H9 (cell line): ENCODE results near the gene MSI2. TPM values are rescaled to one million over a fixed set of nuclear protein-coding genes. Genes with fewer than 3 reads are reported as not detected.

Source experiments
- DNase-seq: peaks from one replicate; pipeline ENCODE4 v3.0.0-alpha.2; 2017
- H2AFZ ChIP-seq: one replicate; pipeline ENCODE4 v1.6.1; 2013; ENCODE audit warnings: mild to moderate bottlenecking, low read length, control low read depth, moderate library complexity
- H2AK5ac ChIP-seq: 2 replicates; pipeline ENCODE4 v1.6.1; 2013; ENCODE audit warnings: low read length, control low read depth, mixed read lengths; ENCODE audit not compliant: insufficient read length
- H2BK120ac ChIP-seq: one replicate; pipeline ENCODE4 v1.6.1; 2013; ENCODE audit warnings: low read depth, mild to moderate bottlenecking, low read length, control low read depth, inconsistent platforms; ENCODE audit not compliant: poor library complexity, severe bottlenecking
- H2BK12ac ChIP-seq: 2 replicates; pipeline ENCODE4 v1.6.1; 2013; ENCODE audit warnings: low read length, control low read depth, mixed read lengths, low read depth; ENCODE audit not compliant: insufficient read length
- H2BK15ac ChIP-seq: 2 replicates; pipeline ENCODE4 v1.6.1; 2013; ENCODE audit warnings: low read depth, low read length, control low read depth
- H2BK20ac ChIP-seq: one replicate; pipeline ENCODE4 v1.6.1; 2013; ENCODE audit warnings: low read depth, mild to moderate bottlenecking, low read length, control low read depth, inconsistent platforms; ENCODE audit not compliant: poor library complexity, severe bottlenecking
- H2BK5ac ChIP-seq: 2 replicates; pipeline ENCODE4 v1.6.1; 2013; ENCODE audit warnings: low read length, control low read depth, mixed read lengths; ENCODE audit not compliant: insufficient read length
- H3K14ac ChIP-seq: 2 replicates; pipeline ENCODE4 v1.6.1; 2013; ENCODE audit warnings: low read length, control low read depth; ENCODE audit not compliant: insufficient read depth
- H3K18ac ChIP-seq: 2 replicates; pipeline ENCODE4 v1.6.1; 2013; ENCODE audit warnings: low read depth, mild to moderate bottlenecking, mixed read lengths, low read length, control low read depth; ENCODE audit not compliant: insufficient read length
- H3K23ac ChIP-seq: 2 replicates; pipeline ENCODE4 v1.6.1; 2013; ENCODE audit warnings: low read length, control low read depth, mixed read lengths, low read depth; ENCODE audit not compliant: insufficient read length
- H3K23me2 ChIP-seq: 2 replicates; pipeline ENCODE4 v1.6.1; 2013; ENCODE audit warnings: low read depth, mild to moderate bottlenecking, mixed read lengths, low read length, control low read depth; ENCODE audit not compliant: insufficient read length, poor library complexity, severe bottlenecking
- H3K27ac ChIP-seq: 2 replicates; pipeline ENCODE4 v1.5.1; 2013; ENCODE audit warnings: low read length, control low read depth, mixed read lengths, low read depth; ENCODE audit not compliant: insufficient read length
- H3K27me3 ChIP-seq: 2 replicates; pipeline ENCODE4 v1.6.1; 2013; ENCODE audit warnings: low read length, control low read depth, inconsistent platforms; ENCODE audit not compliant: insufficient read depth
- H3K4ac ChIP-seq: 2 replicates; pipeline ENCODE4 v1.6.1; 2013; ENCODE audit warnings: low read depth, mild to moderate bottlenecking, control low read depth, inconsistent platforms, low read length, moderate library complexity
- H3K4me1 ChIP-seq: 2 replicates; pipeline ENCODE4 v1.6.1; 2013; ENCODE audit warnings: low read length, control low read depth, inconsistent platforms; ENCODE audit not compliant: insufficient read depth
- H3K4me2 ChIP-seq: 2 replicates; pipeline ENCODE4 v1.6.1; 2013; ENCODE audit warnings: low read length, control low read depth, mixed read lengths; ENCODE audit not compliant: insufficient read length, insufficient read depth
- H3K56ac ChIP-seq: 2 replicates; pipeline ENCODE4 v1.6.1; 2013; ENCODE audit warnings: low read depth, mild to moderate bottlenecking, mixed read lengths, low read length, control low read depth; ENCODE audit not compliant: insufficient read length
- H3K79me1 ChIP-seq: 2 replicates; pipeline ENCODE4 v1.6.1; 2013; ENCODE audit warnings: low read depth, mild to moderate bottlenecking, moderate library complexity, low read length, control low read depth, inconsistent platforms; ENCODE audit not compliant: insufficient read depth, poor library complexity, severe bottlenecking
- H3K79me2 ChIP-seq: 2 replicates; pipeline ENCODE4 v1.6.1; 2013; ENCODE audit warnings: low read length, control low read depth, inconsistent platforms; ENCODE audit not compliant: insufficient read depth
- H3K9ac ChIP-seq: 2 replicates; pipeline ENCODE4 v1.6.1; 2013; ENCODE audit warnings: low read length, control low read depth, mixed read lengths; ENCODE audit not compliant: insufficient read length; ENCODE audit errors: extremely low read depth
- H3K9me3 ChIP-seq: one replicate; pipeline ENCODE4 v1.6.1; 2013; ENCODE audit warnings: low read depth, low read length, inconsistent platforms; ENCODE audit not compliant: control insufficient read depth
- H3T11ph ChIP-seq: one replicate; pipeline ENCODE4 v1.6.1; 2013; ENCODE audit warnings: mild to moderate bottlenecking, low read length, control low read depth, inconsistent platforms
- H4K20me1 ChIP-seq: one replicate; pipeline ENCODE4 v1.6.1; 2013; ENCODE audit not compliant: control insufficient read depth, insufficient read length, insufficient read depth
- H4K5ac ChIP-seq: 2 replicates; pipeline ENCODE4 v1.6.1; 2013; ENCODE audit warnings: low read depth, mild to moderate bottlenecking, mixed read lengths, low read length, control low read depth; ENCODE audit not compliant: insufficient read length
- H4K8ac ChIP-seq: replicated peaks from 2 replicates; pipeline ENCODE4 v1.6.1; 2013; ENCODE audit warnings: low read length, control low read depth, mixed read lengths, low read depth; ENCODE audit not compliant: insufficient read length
- H4K91ac ChIP-seq: 2 replicates; pipeline ENCODE4 v1.6.1; 2013; ENCODE audit warnings: low read depth, mild to moderate bottlenecking, moderate library complexity, mixed read lengths, low read length, control low read depth; ENCODE audit not compliant: insufficient read length
- H3K27ac Mint-ChIP-seq, 3 experiments: 2 replicates in 2 of 3; 3 replicates in 1 of 3; pipeline ENCODE4 v1.8.0; 2020 to 2021; ENCODE audit warnings: mixed read lengths in 3 of 3, mild to moderate bottlenecking in 1 of 3, moderate library complexity in 1 of 3
- H3K27me3 Mint-ChIP-seq: 2 replicates; pipeline ENCODE4 v1.8.0; 2021; ENCODE audit warnings: low read depth, mild to moderate bottlenecking, moderate library complexity, mixed read lengths
- H3K36me3 Mint-ChIP-seq, 3 experiments: 2 replicates in 2 of 3; 3 replicates in 1 of 3; pipeline ENCODE4 v1.8.0; 2020 to 2021; ENCODE audit warnings: low read depth in 3 of 3, mixed read lengths in 3 of 3; ENCODE audit not compliant: insufficient read depth in 1 of 3
- H3K4me1 Mint-ChIP-seq, 2 experiments: 2 replicates each; pipeline ENCODE4 v1.8.0; 2020; ENCODE audit warnings: mixed read lengths in 2 of 2
- H3K4me3 Mint-ChIP-seq, 2 experiments: 2 replicates in 1 of 2; 3 replicates in 1 of 2; pipeline ENCODE4 v1.8.0; 2020 to 2021; ENCODE audit warnings: mild to moderate bottlenecking in 2 of 2, mixed read lengths in 2 of 2, moderate library complexity in 1 of 2
- H3K9me3 Mint-ChIP-seq, 2 experiments: 2 replicates in 1 of 2; 3 replicates in 1 of 2; pipeline ENCODE4 v1.8.0; 2020; ENCODE audit warnings: mild to moderate bottlenecking in 2 of 2, mixed read lengths in 2 of 2, moderate library complexity in 1 of 2
- WGBS: extraction: QIAGEN DNeasy Blood & Tissue Kit; methylation state at CpG from one replicate; pipeline ENCODE4 v1.1.7; 2013; ENCODE audit warnings: missing lambda C conversion rate, low lambda C conversion rate, mixed read lengths; ENCODE audit not compliant: insufficient read length; ENCODE audit errors: extremely low coverage; 5-methylcytosine and 5-hydroxymethylcytosine counted together
- total RNA-seq: library from RNA; stranded (reverse); gene quantifications from 2 replicates; pipeline ENCODE4 v1.2.1, GENCODE V29; 2021
- TF ChIP-seq, protein P1 (sequence below): fragments of 200-600 bp; sonication (generic); conservative IDR thresholded peaks from 3 replicates; pipeline ENCODE4 v1.8.0; 2021; ENCODE audit warnings: antibody characterized with exemption, mild to moderate bottlenecking

MSI2 gene
- total RNA-seq, 1 experiment from 2014 or later, result 98.5 TPM

DNA sequence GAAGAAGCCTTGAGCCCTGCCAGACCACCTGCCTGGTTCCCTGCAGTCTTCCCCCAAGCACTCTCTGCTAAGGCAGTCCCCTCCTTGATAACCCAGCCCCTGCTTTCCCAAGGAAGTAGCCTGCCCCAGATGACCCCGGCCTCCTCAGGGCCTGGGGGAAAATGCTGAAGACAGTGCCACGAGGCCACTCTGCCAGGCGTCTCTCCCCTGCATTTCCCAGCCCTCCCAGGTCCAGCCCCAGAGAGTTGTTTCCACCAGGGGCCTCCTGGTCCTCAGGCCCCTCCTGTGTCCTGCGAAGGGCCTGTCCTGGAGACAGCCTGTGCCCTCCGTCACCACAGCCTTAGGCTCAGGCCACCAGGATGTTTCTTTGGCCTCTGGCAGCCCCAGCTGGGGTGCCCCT, 392.4 kb downstream of the MSI2 start:
- Mint-ChIP-seq H3K36me3 (peaks cover 0 to 6% (median 4%) of the 10 kb centered on the region in 3 experiments; a peak in 1 of 7 replicates), H3K27me3 (no peaks in the 10 kb centered on the region), H3K4me3 (no peak overlapping the region), H3K27ac (no peak overlapping the region), H3K9me3 (no peaks in the 10 kb centered on the region), H3K4me1 (peaks cover 4 to 23% of the 10 kb centered on the region in 2 experiments)
- Histone ChIP-seq H3K23me2 (no peaks in the 10 kb centered on the region), H3K9me3 (no peaks in the 10 kb centered on the region), H3K23ac (no peak overlapping the region), H3T11ph (no peak overlapping the region), H4K20me1 (no peaks in the 10 kb centered on the region), H3K27ac (no peak overlapping the region), H2BK5ac (no peak overlapping the region), H3K14ac (no peak overlapping the region), H2BK15ac (no peak overlapping the region), H3K4ac (no peak overlapping the region), H4K5ac (no peak overlapping the region), H3K9ac (no peak overlapping the region), H3K4me1 (peaks cover 19% of the 10 kb centered on the region), H4K91ac (no peak overlapping the region), H4K8ac (no peak overlapping the region), H2BK20ac (no peak overlapping the region), H3K18ac (no peak overlapping the region), H3K79me2 (no peaks in the 10 kb centered on the region), H3K79me1 (no peaks in the 10 kb centered on the region), H2AFZ (no peak overlapping the region), H2BK120ac (no peak overlapping the region), H3K27me3 (no peaks in the 10 kb centered on the region), H3K56ac (no peak overlapping the region), H2BK12ac (no peak overlapping the region), H3K4me2 (no peak overlapping the region), H2AK5ac (no peak overlapping the region)
- DNase-seq, result no peak
- TF ChIP-seq, protein P1, sequence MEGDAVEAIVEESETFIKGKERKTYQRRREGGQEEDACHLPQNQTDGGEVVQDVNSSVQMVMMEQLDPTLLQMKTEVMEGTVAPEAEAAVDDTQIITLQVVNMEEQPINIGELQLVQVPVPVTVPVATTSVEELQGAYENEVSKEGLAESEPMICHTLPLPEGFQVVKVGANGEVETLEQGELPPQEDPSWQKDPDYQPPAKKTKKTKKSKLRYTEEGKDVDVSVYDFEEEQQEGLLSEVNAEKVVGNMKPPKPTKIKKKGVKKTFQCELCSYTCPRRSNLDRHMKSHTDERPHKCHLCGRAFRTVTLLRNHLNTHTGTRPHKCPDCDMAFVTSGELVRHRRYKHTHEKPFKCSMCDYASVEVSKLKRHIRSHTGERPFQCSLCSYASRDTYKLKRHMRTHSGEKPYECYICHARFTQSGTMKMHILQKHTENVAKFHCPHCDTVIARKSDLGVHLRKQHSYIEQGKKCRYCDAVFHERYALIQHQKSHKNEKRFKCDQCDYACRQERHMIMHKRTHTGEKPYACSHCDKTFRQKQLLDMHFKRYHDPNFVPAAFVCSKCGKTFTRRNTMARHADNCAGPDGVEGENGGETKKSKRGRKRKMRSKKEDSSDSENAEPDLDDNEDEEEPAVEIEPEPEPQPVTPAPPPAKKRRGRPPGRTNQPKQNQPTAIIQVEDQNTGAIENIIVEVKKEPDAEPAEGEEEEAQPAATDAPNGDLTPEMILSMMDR, result no peak
- WGBS, result no CpG with 5 or more reads among the region's 5 CpGs
